Measurements from ENCODE around the gene POP4. TPM values are rescaled to one million over a fixed set of nuclear protein-coding genes. Genes with fewer than 3 reads are reported as not detected.

The POP4 gene
- total RNA-seq, 1 donor from 2014 or later, result 99.5 TPM

- intact Hi-C loops (cut with micrococcal nuclease), result no loop called here
These were observed 22.7 kb downstream of the POP4 start for GRCh38 chr19:29628661-29629385.

GRCh38 chr19:29629836-29630534, 23.9 kb downstream of the POP4 start:
- intact Hi-C loops (cut with micrococcal nuclease), result no loop called here

GRCh38 chr19:29630655-29631054, 24.6 kb downstream of the POP4 start:
- intact Hi-C loops (cut with micrococcal nuclease), result no loop called here

- intact Hi-C loops (cut with micrococcal nuclease), result no loop called here
These were observed 25.4 kb downstream of the POP4 start for GRCh38 chr19:29631450-29631849.

- intact Hi-C loops (cut with micrococcal nuclease), result no loop called here
These were observed 27.9 kb downstream of the POP4 start for GRCh38 chr19:29634002-29634401.

- intact Hi-C loops (cut with micrococcal nuclease), result no loop called here
These were observed 28.5 kb downstream of the POP4 start for GRCh38 chr19:29634423-29635130.

- intact Hi-C loops (cut with micrococcal nuclease), result loop anchor here (2.0 kb wide), 1 partner anchor 15 kb away; no protein-coding TSS in a partner anchor
These were observed 29.9 kb downstream of the POP4 start for GRCh38 chr19:29635963-29636362.

GRCh38 chr19:29636553-29637360, 30.7 kb downstream of the POP4 start:
- intact Hi-C loops (cut with micrococcal nuclease), result loop anchor here (2.0 kb wide), 1 partner anchor 14 kb away; no protein-coding TSS in a partner anchor

GRCh38 chr19:29639086-29639485, 33.0 kb downstream of the POP4 start:
- intact Hi-C loops (cut with micrococcal nuclease), result no loop called here

GRCh38 chr19:29640231-29640630, 34.1 kb downstream of the POP4 start:
- intact Hi-C loops (cut with micrococcal nuclease), result no loop called here

- intact Hi-C loops (cut with micrococcal nuclease), result no loop called here
These were observed 35.5 kb downstream of the POP4 start for GRCh38 chr19:29641597-29641996.

- intact Hi-C loops (cut with micrococcal nuclease), result no loop called here
These were observed 37.4 kb downstream of the POP4 start for GRCh38 chr19:29643361-29643935.

- intact Hi-C loops (cut with micrococcal nuclease), result no loop called here
These were observed 38.1 kb downstream of the POP4 start for GRCh38 chr19:29644210-29644609.

GRCh38 chr19:29645491-29645867, 39.4 kb downstream of the POP4 start:
- intact Hi-C loops (cut with micrococcal nuclease), result no loop called here

GRCh38 chr19:29645911-29646310, 39.8 kb downstream of the POP4 start:
- intact Hi-C loops (cut with micrococcal nuclease), result no loop called here

GRCh38 chr19:29650772-29651387, 44.8 kb downstream of the POP4 start:
- intact Hi-C loops (cut with micrococcal nuclease), result loop anchor here (2.0 kb wide), 1 partner anchor 14 kb away; no protein-coding TSS in a partner anchor

- intact Hi-C loops (cut with micrococcal nuclease), result loop anchor here (2.0 kb wide), 1 partner anchor 15 kb away; no protein-coding TSS in a partner anchor
These were observed 45.7 kb downstream of the POP4 start for GRCh38 chr19:29651622-29652394.

GRCh38 chr19:29653398-29653797, 47.3 kb downstream of the POP4 start:
- intact Hi-C loops (cut with micrococcal nuclease), result no loop called here

GRCh38 chr19:29655648-29656335, 49.7 kb downstream of the POP4 start:
- intact Hi-C loops (cut with micrococcal nuclease), result no loop called here

All from T-helper 1 cell treated with Interleukin-12 subunit alpha and Interleukin-12 subunit beta and Interleukin-4 antibody, amounts not matched to agents 30 ng/mL and 1 ng/mL, for 36 hours (primary cell).